ENCODE data around the gene PAK3.

- TF ChIP-seq CTCF (IDR thresholded peaks at IDR 0.05) = peak; percentile 79
- TF ChIP-seq EZH2 (IDR thresholded peaks at IDR 0.05) = no peak
- TF ChIP-seq EZH2phosphoT487 (IDR thresholded peaks at IDR 0.05) = no peak
Observed at GRCh38 chrX:111164728-111165127, 68.7 kb downstream of the PAK3 start.
